HCT116 (cell line): Measurements from ENCODE around the gene LMX1A. TPM values are rescaled to one million over a fixed set of nuclear protein-coding genes. Genes with fewer than 3 reads are reported as not detected.

Source experiments
- ATAC-seq: fragments of 200-7000 bp; cut with Tn5 transposase; 2 replicates; pipeline ENCODE4 v1.9.1; 2020; ENCODE audit warnings: mild to moderate bottlenecking, moderate library complexity
- BruUV-seq: library from RNA; stranded (reverse); fragments of 400-500 nt; replicated peaks from 2 replicates; lab custom pipeline; 2021; lab: Mats Ljungman, UMichigan
- CTCF ChIA-PET: fragments of 300-600 bp; sonication (Branson Sonifier 250); formaldehyde crosslinking; loops from one replicate; lab custom pipeline; 2021; ENCODE audit warnings: antibody characterized with exemption; lab: Charles Lee
- POLR2A ChIA-PET: fragments of 300-600, 350-600 bp; sonication (Branson Sonifier 250); formaldehyde crosslinking; loops from one replicate; lab custom pipeline; 2021; ENCODE audit warnings: antibody characterized with exemption; lab: Charles Lee
- RAD21 ChIA-PET, 2 experiments: fragments of 300-600 bp; sonication (Branson Sonifier 250); formaldehyde crosslinking; loops; one replicate each; lab custom pipeline; 2023; ENCODE audit warnings: low total read pairs in 2 of 2; ENCODE audit not compliant: uncharacterized antibody in 2 of 2, unreplicated experiment in 2 of 2, low non-redundant PET in 1 of 2; lab: Charles Lee
- DNase-seq: peaks from one replicate; pipeline ENCODE4 v3.0.0-alpha.2; 2010; ENCODE audit warnings: low read depth, low spot score
- H2AFZ ChIP-seq: fragments of 200-600 bp; shearing (Covaris generic), sonication (generic); 2 replicates; pipeline ENCODE4 v1.6.1; 2017; ENCODE audit warnings: low read depth, mixed run types, mixed read lengths, antibody characterized with exemption, low read length; ENCODE audit not compliant: poor library complexity, severe bottlenecking
- H3K27ac ChIP-seq: 2 replicates; pipeline ENCODE4 v1.5.1; 2012; ENCODE audit warnings: low read depth, low read length
- H3K27me3 ChIP-seq: fragments of 200-600 bp; sonication (generic); 2 replicates; pipeline ENCODE4 v1.6.1; 2016; ENCODE audit warnings: mixed run types, low read length, mixed read lengths; ENCODE audit not compliant: insufficient read depth
- H3K36me3 ChIP-seq, 2 experiments: fragments of 200-500 bp in 1 of 2; fragments of 200-600 bp in 1 of 2; sonication (Bioruptor generic) in 1 of 2; sonication (generic) in 1 of 2; 2 replicates each; pipeline versions ENCODE4 v1.5.1 to v1.6.1; 2014 to 2016; ENCODE audit warnings: low read length in 2 of 2, inconsistent platforms in 1 of 2, mixed read lengths in 1 of 2, mixed run types in 1 of 2; ENCODE audit not compliant: insufficient read depth in 2 of 2, control insufficient read depth in 1 of 2
- H3K4me1 ChIP-seq, 2 experiments: fragments of 200-600 bp in 1 of 2; sonication (generic) in 1 of 2; 2 replicates each; pipeline versions ENCODE4 v1.5.1 to v1.6.1; 2012 to 2017; ENCODE audit warnings: low read length in 2 of 2, inconsistent platforms in 1 of 2, mild to moderate bottlenecking in 1 of 2, mixed read lengths in 1 of 2, mixed run types in 1 of 2, moderate library complexity in 1 of 2; ENCODE audit not compliant: insufficient read depth in 2 of 2, control insufficient read depth in 1 of 2
- H3K4me2 ChIP-seq: fragments of 200-600 bp; sonication (generic); 2 replicates; pipeline ENCODE4 v1.6.1; 2017; ENCODE audit warnings: mixed run types, low read length, mixed read lengths
- H3K4me3 ChIP-seq, 2 experiments: fragments of 200-600 bp in 1 of 2; sonication (generic) in 1 of 2; replicated peaks in 1 of 2; 2 replicates each; pipeline ENCODE4 v1.5.1; 2011 to 2016; ENCODE audit warnings: low read length in 2 of 2, control low read depth in 1 of 2, low read depth in 1 of 2, mild to moderate bottlenecking in 1 of 2, mixed read lengths in 1 of 2, mixed run types in 1 of 2
- H3K79me2 ChIP-seq: fragments of 200-600 bp; sonication (generic); 2 replicates; pipeline ENCODE4 v1.6.1; 2017; ENCODE audit warnings: mild to moderate bottlenecking, mixed run types, low read length, moderate library complexity, mixed read lengths; ENCODE audit not compliant: insufficient read depth
- H3K9ac ChIP-seq: fragments of 200-600 bp; sonication (generic); 2 replicates; pipeline ENCODE4 v1.6.1; 2016; ENCODE audit warnings: low read length, mixed read lengths
- H3K9me2 ChIP-seq: fragments of 200-600 bp; sonication (generic), shearing (Covaris generic); 2 replicates; pipeline ENCODE4 v1.6.1; 2017; ENCODE audit warnings: mixed run types, mild to moderate bottlenecking, moderate library complexity; ENCODE audit not compliant: insufficient read depth
- H3K9me3 ChIP-seq, 2 experiments: fragments of 200-500 bp in 1 of 2; fragments of 200-600 bp in 1 of 2; sonication (Bioruptor generic) in 1 of 2; sonication (generic) in 1 of 2; 2 replicates each; pipeline ENCODE4 v1.6.1; 2014 to 2017; ENCODE audit warnings: low read length in 2 of 2, mixed read lengths in 2 of 2, inconsistent platforms in 1 of 2, low read depth in 1 of 2, mild to moderate bottlenecking in 1 of 2, mixed run types in 1 of 2, moderate library complexity in 1 of 2; ENCODE audit not compliant: control insufficient read depth in 1 of 2, insufficient read depth in 1 of 2
- H4K20me1 ChIP-seq: fragments of 200-600 bp; sonication (generic), shearing (Covaris generic); 2 replicates; pipeline ENCODE4 v1.6.1; 2017; ENCODE audit warnings: mixed run types, mild to moderate bottlenecking, moderate library complexity; ENCODE audit not compliant: insufficient read depth
- ATF3 ChIP-seq: IDR thresholded peaks from 2 replicates; pipeline ENCODE4 v1.6.1; 2012
- CBX3 ChIP-seq: IDR thresholded peaks from 2 replicates; pipeline ENCODE4 v1.6.1; 2012; ENCODE audit warnings: low read depth
- EZH2 ChIP-seq: fragments of 200-600 bp; sonication (generic); IDR thresholded peaks from 2 replicates; pipeline ENCODE4 v1.6.1; 2017; ENCODE audit warnings: antibody characterized with exemption, mixed run types
- EZH2phosphoT487 ChIP-seq: fragments of 200-600 bp; IDR thresholded peaks from 2 replicates; pipeline ENCODE4 v1.6.1; 2018; ENCODE audit warnings: antibody characterized with exemption, borderline replicate concordance
- POLR2A ChIP-seq: IDR thresholded peaks from 2 replicates; pipeline ENCODE4 v1.7.0; 2011; ENCODE audit warnings: borderline replicate concordance; ENCODE audit not compliant: insufficient read depth, insufficient read length; ENCODE audit errors: extremely low read depth
- REST ChIP-seq: IDR thresholded peaks from 2 replicates; pipeline ENCODE4 v1.6.1; 2012; ENCODE audit warnings: low read depth
- SP1 ChIP-seq: IDR thresholded peaks from 2 replicates; pipeline ENCODE4 v1.6.1; 2012; ENCODE audit warnings: low read depth
- TCF7L2 ChIP-seq: IDR thresholded peaks from 2 replicates; pipeline ENCODE4 v1.7.0; 2011; ENCODE audit warnings: borderline replicate concordance, inconsistent platforms; ENCODE audit not compliant: insufficient read depth, insufficient read length; ENCODE audit errors: extremely low read depth
- ZBTB33 ChIP-seq: IDR thresholded peaks from 2 replicates; pipeline ENCODE4 v1.6.1; 2011; ENCODE audit warnings: mild to moderate bottlenecking, low read length, moderate library complexity; ENCODE audit not compliant: insufficient replicate concordance; ENCODE audit errors: extremely low read depth
- ZFX ChIP-seq: fragments of 450-650 bp; IDR thresholded peaks from 2 replicates; pipeline ENCODE4 v1.6.1; 2017
- ZNF274 ChIP-seq: fragments of 200-500 bp; sonication (Bioruptor generic); IDR thresholded peaks from 2 replicates; pipeline ENCODE4 v1.6.1; 2014; ENCODE audit warnings: mild to moderate bottlenecking, low read depth, low read length, inconsistent platforms
- intact Hi-C: fragments of 100-400 bp; cut with micrococcal nuclease; formaldehyde crosslinking; loops from 2 replicates; pipeline ENCODE4 v1.10.0; 2022
- total RNA-seq: library from RNA; stranded (reverse); gene quantifications from one replicate; pipeline ENCODE4 v1.2.1, GENCODE V29; 2021; ENCODE audit not compliant: unreplicated experiment

The LMX1A gene
- total RNA-seq, 1 experiment from 2014 or later = not detected

- H3K9me3 ChIP-seq = no peaks in the 10 kb centered on the region
- no peak overlapping the region for H2AFZ ChIP-seq
- peaks cover 74% of the 10 kb centered on the region for H3K27me3 ChIP-seq
- ChIA-PET RAD21 (no interaction called here), POLR2A (no interaction called here), CTCF (no interaction called here)
- H3K9me2 ChIP-seq = no peaks in the 10 kb centered on the region
- no peaks in the 10 kb centered on the region for H3K36me3 ChIP-seq
- no peaks in the 10 kb centered on the region for H3K4me1 ChIP-seq
- ATAC-seq (no peak), DNase-seq (no peak)
- no peaks in the 10 kb centered on the region for H3K79me2 ChIP-seq
- no TSS peak for BruUV-seq
- no peak overlapping the region for H3K9ac ChIP-seq
- H3K4me3 ChIP-seq = no peak overlapping the region
- TF ChIP-seq ATF3 (no peak), POLR2A (no peak), CBX3 (no peak), TCF7L2 (no peak), EZH2 (no peak), SP1 (no peak), REST (no peak), EZH2phosphoT487 (no peak), ZFX (no peak), ZNF274 (no peak), ZBTB33 (no peak)
- intact Hi-C loops = no loop called here
- no peaks in the 10 kb centered on the region for H4K20me1 ChIP-seq
- H3K27ac ChIP-seq = no peak overlapping the region
- no peak overlapping the region for H3K4me2 ChIP-seq
Measured at GRCh38 chr1:165279882-165280281, 76.6 kb downstream of the LMX1A start.
